HG03060 (cell line): ENCODE data around the gene ALDH2.
"Not testable (repeated sequence)": the region's sequence is repeated elsewhere in the genome, so short reads cannot be mapped to it uniquely, and the experiment has no call there.

Experiments used
- ATAC-seq: cut with Tn5 transposase; IDR thresholded peaks from one replicate; pipeline ENCODE4 v1.9.1; 2021; ENCODE audit warnings: low read depth, moderate number of reproducible peaks; ENCODE audit not compliant: unreplicated experiment

Gene ALDH2

GRCh38 chr12:111784953-111785352 is 18.2 kb downstream of the ALDH2 start:
- ATAC-seq = no peak

GRCh38 chr12:111785651-111786050 is 18.9 kb downstream of the ALDH2 start:
- ATAC-seq = no peak

- ATAC-seq = no peak
Measured at GRCh38 chr12:111788178-111788654, 21.5 kb downstream of the ALDH2 start.

- ATAC-seq = no peak
Measured at GRCh38 chr12:111789779-111790178, 23.0 kb downstream of the ALDH2 start.

- no peak for ATAC-seq
Measured at GRCh38 chr12:111791507-111791906, 24.8 kb downstream of the ALDH2 start.

GRCh38 chr12:111792155-111792855 is 25.6 kb downstream of the ALDH2 start:
- ATAC-seq = no peak

GRCh38 chr12:111792856-111793235 is 26.1 kb downstream of the ALDH2 start:
- no peak for ATAC-seq

GRCh38 chr12:111798182-111798581 is 31.4 kb downstream of the ALDH2 start:
- no peak for ATAC-seq

- no peak for ATAC-seq
Measured at GRCh38 chr12:111799758-111800157, 33.0 kb downstream of the ALDH2 start.

- ATAC-seq = no peak
Measured at GRCh38 chr12:111803038-111803626, 36.4 kb downstream of the ALDH2 start.

GRCh38 chr12:111803851-111804250 is 37.1 kb downstream of the ALDH2 start:
- no peak for ATAC-seq

- ATAC-seq = no peak
Measured at GRCh38 chr12:111806304-111806703, 39.6 kb downstream of the ALDH2 start.

- ATAC-seq = no peak
Measured at GRCh38 chr12:111807232-111807631, 40.5 kb downstream of the ALDH2 start.

- peak; percentile 71 for ATAC-seq
Measured at GRCh38 chr12:111812881-111813741, 46.4 kb downstream of the ALDH2 start.

GRCh38 chr12:111816065-111816615 is 49.4 kb downstream of the ALDH2 start:
- no peak for ATAC-seq

- ATAC-seq = not testable (repeated sequence)
Measured at GRCh38 chr12:111816898-111817297, 50.2 kb downstream of the ALDH2 start.

GRCh38 chr12:111818340-111818739 is 51.6 kb downstream of the ALDH2 start:
- no peak for ATAC-seq

GRCh38 chr12:111819191-111820158 is 52.7 kb downstream of the ALDH2 start:
- ATAC-seq = no peak

GRCh38 chr12:111820828-111821227 is 54.1 kb downstream of the ALDH2 start:
- not testable (repeated sequence) for ATAC-seq

- ATAC-seq = no peak
Measured at GRCh38 chr12:111822886-111823285, 56.2 kb downstream of the ALDH2 start.
